Gastroesophageal sphincter (tissue), 4 donors: ENCODE data around the gene FBXW4. TPM values are rescaled to one million over a fixed set of nuclear protein-coding genes. Genes with fewer than 3 reads are reported as not detected.

Experiments
- ATAC-seq: fragments of 150-250 bp; one replicate; pipeline ENCODE4 v1.9.1; 2016; ENCODE audit warnings: mild to moderate bottlenecking, moderate library complexity
- H3K27ac ChIP-seq, 4 donors: fragments of 200-600 bp; sonication (generic) in 3 of 4; 1 replicate in 3 of 4; 2 replicates in 1 of 4; pipeline ENCODE4 v1.5.1; 2016 to 2019
- H3K27me3 ChIP-seq: fragments of 200-600 bp; sonication (generic); one replicate; pipeline ENCODE4 v1.5.1; 2019
- H3K36me3 ChIP-seq, 2 donors: fragments of 200-600 bp; sonication (generic); one replicate each; pipeline ENCODE4 v1.5.1; 2019; ENCODE audit warnings: control low read depth in 1 of 2
- H3K4me1 ChIP-seq, 3 donors: fragments of 200-600 bp; sonication (generic); 1 replicate in 2 of 3; 2 replicates in 1 of 3; pipeline ENCODE4 v1.5.1; 2016 to 2019; ENCODE audit warnings: control low read depth in 2 of 3
- H3K4me3 ChIP-seq, 2 donors: fragments of 200-600 bp; sonication (generic); one replicate each; pipeline ENCODE4 v1.5.1; 2019; ENCODE audit warnings: mild to moderate bottlenecking in 1 of 2, moderate library complexity in 1 of 2
- H3K9me3 ChIP-seq, 3 donors: fragments of 200-600 bp; sonication (generic); one replicate each; pipeline ENCODE4 v1.5.1; 2017 to 2019; ENCODE audit warnings: control low read depth in 2 of 3
- EP300 ChIP-seq: sonication (generic); formaldehyde crosslinking; IDR thresholded peaks from one replicate; pipeline ENCODE4 v1.6.1; 2017; ENCODE audit warnings: antibody characterized with exemption, mild to moderate bottlenecking
- POLR2A ChIP-seq, 2 donors: fragments of 450-650 bp; IDR thresholded peaks; one replicate each; pipeline ENCODE4 v1.6.1; 2017; ENCODE audit warnings: antibody characterized with exemption in 2 of 2, mild to moderate bottlenecking in 2 of 2, moderate library complexity in 1 of 2
- POLR2AphosphoS5 ChIP-seq: sonication (generic); formaldehyde crosslinking; IDR thresholded peaks from one replicate; pipeline ENCODE4 v1.6.1; 2017; ENCODE audit warnings: antibody characterized with exemption
- WGBS, 2 donors: methylation state at CpG; one replicate each; pipeline ENCODE4 v1.1.5; 2018; ENCODE audit warnings: low coverage in 1 of 2; 5-methylcytosine and 5-hydroxymethylcytosine counted together
- total RNA-seq, 4 donors: library from RNA; depleted of rRNA; stranded (reverse); fragments of >200 nt; gene quantifications; one replicate each; pipeline ENCODE4 v1.1.0, GENCODE V29; 2016
- TF ChIP-seq, protein P1 (sequence below), 4 experiments: fragments of 200-600 bp in 2 of 4; fragments of 450-650 bp in 2 of 4; sonication (generic) in 1 of 4; IDR thresholded peaks; one replicate each; pipeline ENCODE4 v1.5.1; 2017 to 2019; ENCODE audit warnings: antibody characterized with exemption in 4 of 4, mild to moderate bottlenecking in 2 of 4, moderate library complexity in 2 of 4

Gene FBXW4
- total RNA-seq, 4 donors from 2014 or later: 85.4 to 131 (median 112) TPM

GRCh38 chr10:101660256-101660655 lies 34.7 kb downstream of the FBXW4 start:
- TF ChIP-seq, protein P1, sequence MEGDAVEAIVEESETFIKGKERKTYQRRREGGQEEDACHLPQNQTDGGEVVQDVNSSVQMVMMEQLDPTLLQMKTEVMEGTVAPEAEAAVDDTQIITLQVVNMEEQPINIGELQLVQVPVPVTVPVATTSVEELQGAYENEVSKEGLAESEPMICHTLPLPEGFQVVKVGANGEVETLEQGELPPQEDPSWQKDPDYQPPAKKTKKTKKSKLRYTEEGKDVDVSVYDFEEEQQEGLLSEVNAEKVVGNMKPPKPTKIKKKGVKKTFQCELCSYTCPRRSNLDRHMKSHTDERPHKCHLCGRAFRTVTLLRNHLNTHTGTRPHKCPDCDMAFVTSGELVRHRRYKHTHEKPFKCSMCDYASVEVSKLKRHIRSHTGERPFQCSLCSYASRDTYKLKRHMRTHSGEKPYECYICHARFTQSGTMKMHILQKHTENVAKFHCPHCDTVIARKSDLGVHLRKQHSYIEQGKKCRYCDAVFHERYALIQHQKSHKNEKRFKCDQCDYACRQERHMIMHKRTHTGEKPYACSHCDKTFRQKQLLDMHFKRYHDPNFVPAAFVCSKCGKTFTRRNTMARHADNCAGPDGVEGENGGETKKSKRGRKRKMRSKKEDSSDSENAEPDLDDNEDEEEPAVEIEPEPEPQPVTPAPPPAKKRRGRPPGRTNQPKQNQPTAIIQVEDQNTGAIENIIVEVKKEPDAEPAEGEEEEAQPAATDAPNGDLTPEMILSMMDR (IDR thresholded peaks at IDR 0.05): no peak
- TF ChIP-seq POLR2AphosphoS5 (no peak), POLR2A (IDR thresholded peaks at IDR 0.05) (no peak), EP300 (no peak)
- H3K36me3 ChIP-seq: peaks cover 4 to 98% of the 10 kb centered on the region in 2 donors
- H3K27ac ChIP-seq: no peak overlapping the region
- no peak for ATAC-seq
- no peaks in the 10 kb centered on the region for H3K4me1 ChIP-seq
- no peaks in the 10 kb centered on the region for H3K9me3 ChIP-seq
- H3K4me3 ChIP-seq: no peak overlapping the region
- H3K27me3 ChIP-seq: no peaks in the 10 kb centered on the region
- WGBS, 2 donors: 71 to 82% methylated on average over 4 of the region's 4 CpGs

- no peak overlapping the region for H3K27ac ChIP-seq
- H3K27me3 ChIP-seq: no peaks in the 10 kb centered on the region
- no peaks in the 10 kb centered on the region for H3K9me3 ChIP-seq
- H3K4me1 ChIP-seq: no peaks in the 10 kb centered on the region
- TF ChIP-seq EP300: no peak
- TF ChIP-seq POLR2AphosphoS5: no peak
- no peak for TF ChIP-seq POLR2A (IDR thresholded peaks at IDR 0.05)
- H3K4me3 ChIP-seq: no peak overlapping the region
- H3K36me3 ChIP-seq: peaks cover 0 to 93% of the 10 kb centered on the region in 2 donors
- ATAC-seq: no peak
- 100% methylated on average over 1 of the region's 5 CpGs for WGBS, 2 donors
These were observed 36.0 kb downstream of the FBXW4 start for GRCh38 chr10:101658975-101659374.

GRCh38 chr10:101656890-101657289 lies 38.1 kb downstream of the FBXW4 start:
- Histone ChIP-seq H3K4me1 (no peaks in the 10 kb centered on the region), H3K27me3 (no peaks in the 10 kb centered on the region), H3K9me3 (no peaks in the 10 kb centered on the region), H3K36me3 (peaks cover 0 to 91% of the 10 kb centered on the region in 2 donors), H3K4me3 (no peak overlapping the region), H3K27ac (no peak overlapping the region)
- 83 to 100% methylated on average over 1 of the region's 2 CpGs for WGBS, 2 donors
- no peak for ATAC-seq
- TF ChIP-seq EP300: no peak
- TF ChIP-seq POLR2AphosphoS5: no peak
- TF ChIP-seq POLR2A (IDR thresholded peaks at IDR 0.05): no peak
- TF ChIP-seq, protein P1 (IDR thresholded peaks at IDR 0.05): no peak

DNA sequence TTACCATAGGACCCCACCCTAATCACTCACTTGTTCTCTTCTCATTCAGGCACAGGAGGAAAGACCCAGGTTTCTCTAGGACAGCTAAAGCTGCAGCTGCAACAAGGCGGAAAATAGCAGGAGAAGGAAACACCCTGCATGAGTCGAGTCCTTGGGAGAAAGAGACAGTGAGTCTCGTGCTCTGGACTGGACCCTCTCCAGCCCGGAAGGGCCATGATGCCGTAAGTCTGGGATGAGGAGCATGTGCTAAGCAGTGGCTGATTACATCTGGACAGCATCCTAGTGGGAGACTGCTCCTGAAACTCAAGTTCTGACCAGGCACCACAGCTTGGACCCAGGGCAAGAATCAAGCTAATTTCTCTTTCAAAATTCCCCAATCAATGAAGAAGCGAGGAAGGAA lies 39.4 kb downstream of the FBXW4 start:
- 40% methylated on average over 6 of the region's 6 CpGs; no CpG with 5 or more reads in 1 of the 2 donors for WGBS, 2 donors
- peak; percentile 74 for ATAC-seq

DNA sequence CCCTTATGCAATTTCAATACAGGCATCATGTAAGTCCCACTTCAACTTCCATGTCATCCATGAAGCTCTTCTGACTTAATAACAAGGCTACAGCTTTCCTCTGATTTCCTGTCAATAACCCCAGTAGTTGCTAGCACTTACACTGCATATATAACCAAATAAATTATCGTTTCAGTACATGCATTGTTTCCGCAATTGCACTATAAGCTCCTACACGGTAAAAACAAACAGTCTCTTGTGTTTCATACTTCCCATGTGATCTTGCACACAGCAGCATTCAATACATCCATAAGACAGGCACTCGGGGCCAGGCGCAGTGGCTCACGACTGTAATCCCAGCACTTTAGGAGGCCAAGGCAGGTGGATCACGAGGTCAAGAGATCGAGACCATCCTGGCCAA lies 41.4 kb downstream of the FBXW4 start:
- no peak overlapping the region for H3K4me3 ChIP-seq
- no peaks in the 10 kb centered on the region for H3K4me1 ChIP-seq
- H3K9me3 ChIP-seq: no peaks in the 10 kb centered on the region
- TF ChIP-seq EP300 (no peak), POLR2A (IDR thresholded peaks at IDR 0.05) (no peak), POLR2AphosphoS5 (no peak)
- TF ChIP-seq, protein P1 (IDR thresholded peaks at IDR 0.05): no peak
- 96% methylated on average over 4 of the region's 8 CpGs for WGBS, 2 donors
- ATAC-seq: no peak
- no peak overlapping the region for H3K27ac ChIP-seq
- H3K27me3 ChIP-seq: no peaks in the 10 kb centered on the region
- peaks cover 0 to 88% of the 10 kb centered on the region in 2 donors for H3K36me3 ChIP-seq

More for the DNA sequence above, 39.4 kb downstream of the FBXW4 start:
- no peaks in the 10 kb centered on the region for H3K4me1 ChIP-seq
- H3K9me3 ChIP-seq: no peaks in the 10 kb centered on the region
- TF ChIP-seq EP300 (no peak), POLR2A (IDR thresholded peaks at IDR 0.05) (no peak), POLR2AphosphoS5 (no peak)
- TF ChIP-seq, protein P1 (IDR thresholded peaks at IDR 0.05): no peak
- no peak overlapping the region for H3K4me3 ChIP-seq
- no peak overlapping the region for H3K27ac ChIP-seq
- H3K36me3 ChIP-seq: peaks cover 0 to 91% of the 10 kb centered on the region in 2 donors
- H3K27me3 ChIP-seq: no peaks in the 10 kb centered on the region
